WTC11 (cell line): ENCODE measurements around the gene CNTN1. TPM values are rescaled to one million over a fixed set of nuclear protein-coding genes. Genes with fewer than 3 reads are reported as not detected.

Experiments used
- ATAC-seq: fragments of 200-7000 bp; cut with Tn5 transposase; 2 replicates; pipeline ENCODE4 v1.10.0; 2021; ENCODE audit warnings: mild to moderate bottlenecking, moderate library complexity
- CTCF ChIA-PET: fragments of 300-600 bp; sonication (Branson Sonifier 250); formaldehyde crosslinking; loops from one replicate; lab custom pipeline; 2021; ENCODE audit warnings: antibody characterized with exemption; lab: Charles Lee
- POLR2A ChIA-PET: fragments of 350-600 bp; sonication (Branson Sonifier 250); formaldehyde crosslinking; loops from one replicate; lab custom pipeline; 2021; ENCODE audit warnings: antibody characterized with exemption; lab: Charles Lee
- DNase-seq: peaks from one replicate; pipeline ENCODE4 v3.0.0; 2021; ENCODE audit warnings: low spot score
- H3K27ac Mint-ChIP-seq: 2 replicates; pipeline ENCODE4 v1.8.0; 2021; ENCODE audit warnings: mixed read lengths
- H3K27me3 Mint-ChIP-seq: 2 replicates; pipeline ENCODE4 v1.8.0; 2021; ENCODE audit warnings: low read depth, mild to moderate bottlenecking, moderate library complexity, mixed read lengths
- H3K36me3 Mint-ChIP-seq: 2 replicates; pipeline ENCODE4 v1.8.0; 2021; ENCODE audit warnings: mixed read lengths
- H3K4me1 Mint-ChIP-seq: 2 replicates; pipeline ENCODE4 v1.8.0; 2022; ENCODE audit warnings: mixed read lengths
- H3K4me3 Mint-ChIP-seq: 2 replicates; pipeline ENCODE4 v1.8.0; 2021; ENCODE audit warnings: mild to moderate bottlenecking, moderate library complexity, mixed read lengths
- H3K9me3 Mint-ChIP-seq: 2 replicates; pipeline ENCODE4 v1.8.0; 2021; ENCODE audit warnings: mixed read lengths
- ATF1 ChIP-seq: sonication (generic); formaldehyde crosslinking; IDR thresholded peaks from 2 replicates; pipeline ENCODE4 v1.8.1; 2023; ENCODE audit warnings: mild to moderate bottlenecking, moderate library complexity, missing genetic modification reagents
- CREB1 ChIP-seq: sonication (generic); formaldehyde crosslinking; IDR thresholded peaks from 2 replicates; pipeline ENCODE4 v1.8.0; 2023; ENCODE audit warnings: mild to moderate bottlenecking, missing genetic modification reagents
- CREM ChIP-seq: sonication (generic); formaldehyde crosslinking; IDR thresholded peaks from 2 replicates; pipeline ENCODE4 v1.8.1; 2022; ENCODE audit warnings: mild to moderate bottlenecking, missing genetic modification reagents, moderate library complexity
- ELF4 ChIP-seq: sonication (generic); formaldehyde crosslinking; IDR thresholded peaks from 2 replicates; pipeline ENCODE4 v1.8.1; 2022; ENCODE audit warnings: low read depth, mild to moderate bottlenecking, moderate library complexity, missing genetic modification reagents
- ETV6 ChIP-seq: sonication (generic); formaldehyde crosslinking; IDR thresholded peaks from 2 replicates; pipeline ENCODE4 v1.8.1; 2022; ENCODE audit warnings: mild to moderate bottlenecking, missing genetic modification reagents
- FOXJ3 ChIP-seq: sonication (generic); formaldehyde crosslinking; IDR thresholded peaks from 2 replicates; pipeline ENCODE4 v1.9.0; 2021; ENCODE audit warnings: missing genetic modification reagents, mild to moderate bottlenecking, borderline replicate concordance
- GRHL2 ChIP-seq: fragments of 250-450 bp; sonication (Bioruptor Pico); IDR thresholded peaks from 2 replicates; pipeline ENCODE4 v1.8.0; 2022; ENCODE audit warnings: mild to moderate bottlenecking, moderate library complexity; ENCODE audit not compliant: insufficient replicate concordance, severe bottlenecking
- JAZF1 ChIP-seq: fragments of 250-450 bp; sonication (Bioruptor Pico); IDR thresholded peaks from 2 replicates; pipeline ENCODE4 v1.9.0; 2021; ENCODE audit warnings: moderate library complexity, mild to moderate bottlenecking, inconsistent platforms
- JUN ChIP-seq: sonication (generic); formaldehyde crosslinking; IDR thresholded peaks from 2 replicates; pipeline ENCODE4 v1.8.0; 2023; ENCODE audit warnings: mild to moderate bottlenecking, missing genetic modification reagents
- MYBL2 ChIP-seq: sonication (generic); formaldehyde crosslinking; IDR thresholded peaks from 2 replicates; pipeline ENCODE4 v1.8.1; 2023; ENCODE audit warnings: mild to moderate bottlenecking, moderate library complexity, missing genetic modification reagents
- NFE2L1 ChIP-seq: sonication (generic); formaldehyde crosslinking; IDR thresholded peaks from 2 replicates; pipeline ENCODE4 v1.8.1; 2023; ENCODE audit warnings: missing genetic modification reagents
- NR2C2 ChIP-seq: sonication (generic); formaldehyde crosslinking; IDR thresholded peaks from 2 replicates; pipeline ENCODE4 v1.8.0; 2022; ENCODE audit warnings: mild to moderate bottlenecking, missing genetic modification reagents
- OVOL2 ChIP-seq: fragments of 250-450 bp; sonication (Bioruptor Pico); IDR thresholded peaks from 2 replicates; pipeline ENCODE4 v1.9.0; 2021; ENCODE audit warnings: mild to moderate bottlenecking, borderline replicate concordance
- RORB ChIP-seq: fragments of 250-450 bp; sonication (Bioruptor Pico); IDR thresholded peaks from 2 replicates; pipeline ENCODE4 v1.9.0; 2021; ENCODE audit warnings: mild to moderate bottlenecking
- ZBTB21 ChIP-seq: sonication (generic); formaldehyde crosslinking; IDR thresholded peaks from 2 replicates; pipeline ENCODE4 v1.8.1; 2023; ENCODE audit warnings: mild to moderate bottlenecking, missing genetic modification reagents, borderline replicate concordance
- ZBTB43 ChIP-seq: sonication (generic); formaldehyde crosslinking; IDR thresholded peaks from 2 replicates; pipeline ENCODE4 v1.8.1; 2023; ENCODE audit warnings: mild to moderate bottlenecking, missing genetic modification reagents
- ZNF138 ChIP-seq: sonication (generic); formaldehyde crosslinking; conservative IDR thresholded peaks from 2 replicates; pipeline ENCODE4 v1.8.1; 2022; ENCODE audit warnings: mild to moderate bottlenecking, moderate library complexity, missing genetic modification reagents
- ZNF396 ChIP-seq: fragments of 250-450 bp; sonication (Bioruptor Pico); IDR thresholded peaks from 2 replicates; pipeline ENCODE4 v1.8.0; 2021; ENCODE audit warnings: mild to moderate bottlenecking, moderate library complexity, borderline replicate concordance
- ZNF416 ChIP-seq: fragments of 250-450 bp; sonication (Bioruptor Pico); IDR thresholded peaks from 2 replicates; pipeline ENCODE4 v1.9.0; 2021; ENCODE audit warnings: mild to moderate bottlenecking, inconsistent platforms
- ZNF423 ChIP-seq: fragments of 250-450 bp; sonication (Bioruptor Pico); IDR thresholded peaks from 2 replicates; pipeline ENCODE4 v2.1.2; 2022; ENCODE audit warnings: mild to moderate bottlenecking, moderate library complexity
- total RNA-seq: library from RNA; stranded (reverse); gene quantifications from 3 replicates; pipeline ENCODE4 v1.2.3, GENCODE V29; 2021
- TF ChIP-seq, protein P1 (sequence below): sonication (generic); formaldehyde crosslinking; IDR thresholded peaks from 2 replicates; pipeline ENCODE4 v1.8.1; 2023; ENCODE audit warnings: mild to moderate bottlenecking, missing genetic modification reagents, borderline replicate concordance
- TF ChIP-seq, protein P2 (sequence below): fragments of 250-450 bp; sonication (Bioruptor Pico); IDR thresholded peaks from 2 replicates; pipeline ENCODE4 v1.9.0; 2021; ENCODE audit warnings: mild to moderate bottlenecking
- TF ChIP-seq, protein P3 (sequence below): sonication (generic); formaldehyde crosslinking; IDR thresholded peaks from 2 replicates; pipeline ENCODE4 v1.8.1; 2023; ENCODE audit warnings: mild to moderate bottlenecking, missing genetic modification reagents, moderate library complexity
- TF ChIP-seq, protein P4 (sequence below): sonication (generic); formaldehyde crosslinking; IDR thresholded peaks from 2 replicates; pipeline ENCODE4 v1.8.1; 2022; ENCODE audit warnings: mild to moderate bottlenecking, missing genetic modification reagents, moderate library complexity, borderline replicate concordance
- TF ChIP-seq, protein P5 (sequence below): sonication (generic); formaldehyde crosslinking; IDR thresholded peaks from 2 replicates; pipeline ENCODE4 v1.8.1; 2022; ENCODE audit warnings: missing genetic modification reagents, borderline replicate concordance
- TF ChIP-seq, protein P6 (sequence below): sonication (generic); formaldehyde crosslinking; IDR thresholded peaks from 2 replicates; pipeline ENCODE4 v1.8.0; 2022; ENCODE audit warnings: missing genetic modification reagents

Gene CNTN1
- total RNA-seq, 1 experiment from 2014 or later, result 16.9 TPM

- Mint-ChIP-seq H3K4me3 (no peak overlapping the region), H3K4me1 (peaks cover 32% of the 10 kb centered on the region), H3K27ac (no peak overlapping the region), H3K27me3 (no peaks in the 10 kb centered on the region), H3K9me3 (peaks cover 43% of the 10 kb centered on the region), H3K36me3 (peaks cover 23% of the 10 kb centered on the region)
- POLR2A ChIA-PET, result no interaction called here
- TF ChIP-seq ZNF138 (CRISPR knock-in tag), result no peak
- TF ChIP-seq JAZF1, result no peak
- TF ChIP-seq ZBTB43 (CRISPR knock-in tag), result no peak
- no peak for TF ChIP-seq MYBL2 (CRISPR knock-in tag)
- TF ChIP-seq, protein P1, sequence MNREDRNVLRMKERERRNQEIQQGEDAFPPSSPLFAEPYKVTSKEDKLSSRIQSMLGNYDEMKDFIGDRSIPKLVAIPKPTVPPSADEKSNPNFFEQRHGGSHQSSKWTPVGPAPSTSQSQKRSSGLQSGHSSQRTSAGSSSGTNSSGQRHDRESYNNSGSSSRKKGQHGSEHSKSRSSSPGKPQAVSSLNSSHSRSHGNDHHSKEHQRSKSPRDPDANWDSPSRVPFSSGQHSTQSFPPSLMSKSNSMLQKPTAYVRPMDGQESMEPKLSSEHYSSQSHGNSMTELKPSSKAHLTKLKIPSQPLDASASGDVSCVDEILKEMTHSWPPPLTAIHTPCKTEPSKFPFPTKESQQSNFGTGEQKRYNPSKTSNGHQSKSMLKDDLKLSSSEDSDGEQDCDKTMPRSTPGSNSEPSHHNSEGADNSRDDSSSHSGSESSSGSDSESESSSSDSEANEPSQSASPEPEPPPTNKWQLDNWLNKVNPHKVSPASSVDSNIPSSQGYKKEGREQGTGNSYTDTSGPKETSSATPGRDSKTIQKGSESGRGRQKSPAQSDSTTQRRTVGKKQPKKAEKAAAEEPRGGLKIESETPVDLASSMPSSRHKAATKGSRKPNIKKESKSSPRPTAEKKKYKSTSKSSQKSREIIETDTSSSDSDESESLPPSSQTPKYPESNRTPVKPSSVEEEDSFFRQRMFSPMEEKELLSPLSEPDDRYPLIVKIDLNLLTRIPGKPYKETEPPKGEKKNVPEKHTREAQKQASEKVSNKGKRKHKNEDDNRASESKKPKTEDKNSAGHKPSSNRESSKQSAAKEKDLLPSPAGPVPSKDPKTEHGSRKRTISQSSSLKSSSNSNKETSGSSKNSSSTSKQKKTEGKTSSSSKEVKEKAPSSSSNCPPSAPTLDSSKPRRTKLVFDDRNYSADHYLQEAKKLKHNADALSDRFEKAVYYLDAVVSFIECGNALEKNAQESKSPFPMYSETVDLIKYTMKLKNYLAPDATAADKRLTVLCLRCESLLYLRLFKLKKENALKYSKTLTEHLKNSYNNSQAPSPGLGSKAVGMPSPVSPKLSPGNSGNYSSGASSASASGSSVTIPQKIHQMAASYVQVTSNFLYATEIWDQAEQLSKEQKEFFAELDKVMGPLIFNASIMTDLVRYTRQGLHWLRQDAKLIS (CRISPR knock-in tag), result no peak
- TF ChIP-seq NFE2L1, result no peak
- TF ChIP-seq OVOL2 (CRISPR knock-in tag), result no peak
- TF ChIP-seq, protein P2, sequence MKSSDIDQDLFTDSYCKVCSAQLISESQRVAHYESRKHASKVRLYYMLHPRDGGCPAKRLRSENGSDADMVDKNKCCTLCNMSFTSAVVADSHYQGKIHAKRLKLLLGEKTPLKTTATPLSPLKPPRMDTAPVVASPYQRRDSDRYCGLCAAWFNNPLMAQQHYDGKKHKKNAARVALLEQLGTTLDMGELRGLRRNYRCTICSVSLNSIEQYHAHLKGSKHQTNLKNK, result no peak
- TF ChIP-seq ZNF423 (CRISPR knock-in tag), result no peak
- TF ChIP-seq, protein P3, sequence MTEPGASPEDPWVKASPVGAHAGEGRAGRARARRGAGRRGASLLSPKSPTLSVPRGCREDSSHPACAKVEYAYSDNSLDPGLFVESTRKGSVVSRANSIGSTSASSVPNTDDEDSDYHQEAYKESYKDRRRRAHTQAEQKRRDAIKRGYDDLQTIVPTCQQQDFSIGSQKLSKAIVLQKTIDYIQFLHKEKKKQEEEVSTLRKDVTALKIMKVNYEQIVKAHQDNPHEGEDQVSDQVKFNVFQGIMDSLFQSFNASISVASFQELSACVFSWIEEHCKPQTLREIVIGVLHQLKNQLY (CRISPR knock-in tag), result no peak
- no peak for TF ChIP-seq ELF4 (CRISPR knock-in tag)
- no peak for TF ChIP-seq ZBTB21 (CRISPR knock-in tag)
- TF ChIP-seq RORB (CRISPR knock-in tag), result no peak
- no peak for TF ChIP-seq FOXJ3 (CRISPR knock-in tag)
- TF ChIP-seq ATF1 (CRISPR knock-in tag), result no peak
- TF ChIP-seq, protein P4, sequence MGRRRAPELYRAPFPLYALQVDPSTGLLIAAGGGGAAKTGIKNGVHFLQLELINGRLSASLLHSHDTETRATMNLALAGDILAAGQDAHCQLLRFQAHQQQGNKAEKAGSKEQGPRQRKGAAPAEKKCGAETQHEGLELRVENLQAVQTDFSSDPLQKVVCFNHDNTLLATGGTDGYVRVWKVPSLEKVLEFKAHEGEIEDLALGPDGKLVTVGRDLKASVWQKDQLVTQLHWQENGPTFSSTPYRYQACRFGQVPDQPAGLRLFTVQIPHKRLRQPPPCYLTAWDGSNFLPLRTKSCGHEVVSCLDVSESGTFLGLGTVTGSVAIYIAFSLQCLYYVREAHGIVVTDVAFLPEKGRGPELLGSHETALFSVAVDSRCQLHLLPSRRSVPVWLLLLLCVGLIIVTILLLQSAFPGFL (CRISPR knock-in tag), result no peak
- TF ChIP-seq GRHL2, result no peak
- TF ChIP-seq, protein P5, sequence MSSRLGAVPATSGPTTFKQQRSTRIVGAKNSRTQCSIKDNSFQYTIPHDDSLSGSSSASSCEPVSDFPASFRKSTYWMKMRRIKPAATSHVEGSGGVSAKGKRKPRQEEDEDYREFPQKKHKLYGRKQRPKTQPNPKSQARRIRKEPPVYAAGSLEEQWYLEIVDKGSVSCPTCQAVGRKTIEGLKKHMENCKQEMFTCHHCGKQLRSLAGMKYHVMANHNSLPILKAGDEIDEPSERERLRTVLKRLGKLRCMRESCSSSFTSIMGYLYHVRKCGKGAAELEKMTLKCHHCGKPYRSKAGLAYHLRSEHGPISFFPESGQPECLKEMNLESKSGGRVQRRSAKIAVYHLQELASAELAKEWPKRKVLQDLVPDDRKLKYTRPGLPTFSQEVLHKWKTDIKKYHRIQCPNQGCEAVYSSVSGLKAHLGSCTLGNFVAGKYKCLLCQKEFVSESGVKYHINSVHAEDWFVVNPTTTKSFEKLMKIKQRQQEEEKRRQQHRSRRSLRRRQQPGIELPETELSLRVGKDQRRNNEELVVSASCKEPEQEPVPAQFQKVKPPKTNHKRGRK (CRISPR knock-in tag), result no peak
- ATAC-seq, result no peak
- CTCF ChIA-PET, result no interaction called here
- no peak for DNase-seq
Measured at GRCh38 chr12:40645361-40645760, 46.9 kb upstream of the CNTN1 start.

- no peak overlapping the region for H3K27ac Mint-ChIP-seq
- peaks cover 19% of the 10 kb centered on the region for H3K36me3 Mint-ChIP-seq
- DNase-seq, result no peak
- peaks cover 38% of the 10 kb centered on the region for H3K4me1 Mint-ChIP-seq
- H3K9me3 Mint-ChIP-seq, result peaks cover 34% of the 10 kb centered on the region
- H3K27me3 Mint-ChIP-seq, result no peaks in the 10 kb centered on the region
- no peak for ATAC-seq
- H3K4me3 Mint-ChIP-seq, result no peak overlapping the region
- CTCF ChIA-PET, result no interaction called here
- POLR2A ChIA-PET, result no interaction called here
- TF ChIP-seq NR2C2 (CRISPR knock-in tag) (no peak), ZNF396 (CRISPR knock-in tag) (no peak), ETV6 (no peak), JUN (CRISPR knock-in tag) (no peak), CREB1 (CRISPR knock-in tag) (no peak), ZNF138 (CRISPR knock-in tag) (no peak), CREM (CRISPR knock-in tag) (no peak), ZNF416 (CRISPR knock-in tag) (no peak)
- TF ChIP-seq, protein P6, sequence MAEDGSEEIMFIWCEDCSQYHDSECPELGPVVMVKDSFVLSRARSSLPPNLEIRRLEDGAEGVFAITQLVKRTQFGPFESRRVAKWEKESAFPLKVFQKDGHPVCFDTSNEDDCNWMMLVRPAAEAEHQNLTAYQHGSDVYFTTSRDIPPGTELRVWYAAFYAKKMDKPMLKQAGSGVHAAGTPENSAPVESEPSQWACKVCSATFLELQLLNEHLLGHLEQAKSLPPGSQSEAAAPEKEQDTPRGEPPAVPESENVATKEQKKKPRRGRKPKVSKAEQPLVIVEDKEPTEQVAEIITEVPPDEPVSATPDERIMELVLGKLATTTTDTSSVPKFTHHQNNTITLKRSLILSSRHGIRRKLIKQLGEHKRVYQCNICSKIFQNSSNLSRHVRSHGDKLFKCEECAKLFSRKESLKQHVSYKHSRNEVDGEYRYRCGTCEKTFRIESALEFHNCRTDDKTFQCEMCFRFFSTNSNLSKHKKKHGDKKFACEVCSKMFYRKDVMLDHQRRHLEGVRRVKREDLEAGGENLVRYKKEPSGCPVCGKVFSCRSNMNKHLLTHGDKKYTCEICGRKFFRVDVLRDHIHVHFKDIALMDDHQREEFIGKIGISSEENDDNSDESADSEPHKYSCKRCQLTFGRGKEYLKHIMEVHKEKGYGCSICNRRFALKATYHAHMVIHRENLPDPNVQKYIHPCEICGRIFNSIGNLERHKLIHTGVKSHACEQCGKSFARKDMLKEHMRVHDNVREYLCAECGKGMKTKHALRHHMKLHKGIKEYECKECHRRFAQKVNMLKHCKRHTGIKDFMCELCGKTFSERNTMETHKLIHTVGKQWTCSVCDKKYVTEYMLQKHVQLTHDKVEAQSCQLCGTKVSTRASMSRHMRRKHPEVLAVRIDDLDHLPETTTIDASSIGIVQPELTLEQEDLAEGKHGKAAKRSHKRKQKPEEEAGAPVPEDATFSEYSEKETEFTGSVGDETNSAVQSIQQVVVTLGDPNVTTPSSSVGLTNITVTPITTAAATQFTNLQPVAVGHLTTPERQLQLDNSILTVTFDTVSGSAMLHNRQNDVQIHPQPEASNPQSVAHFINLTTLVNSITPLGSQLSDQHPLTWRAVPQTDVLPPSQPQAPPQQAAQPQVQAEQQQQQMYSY, result no peak
Measured at GRCh38 chr12:40646456-40646855, 45.8 kb upstream of the CNTN1 start.
